ENCODE measurements around the gene EXOC4. TPM values are rescaled to one million over a fixed set of nuclear protein-coding genes. Genes with fewer than 3 reads are reported as not detected.

EXOC4 gene
- total RNA-seq, 2 experiments from 2014 or later = 58.0 to 59.9 TPM

DNA sequence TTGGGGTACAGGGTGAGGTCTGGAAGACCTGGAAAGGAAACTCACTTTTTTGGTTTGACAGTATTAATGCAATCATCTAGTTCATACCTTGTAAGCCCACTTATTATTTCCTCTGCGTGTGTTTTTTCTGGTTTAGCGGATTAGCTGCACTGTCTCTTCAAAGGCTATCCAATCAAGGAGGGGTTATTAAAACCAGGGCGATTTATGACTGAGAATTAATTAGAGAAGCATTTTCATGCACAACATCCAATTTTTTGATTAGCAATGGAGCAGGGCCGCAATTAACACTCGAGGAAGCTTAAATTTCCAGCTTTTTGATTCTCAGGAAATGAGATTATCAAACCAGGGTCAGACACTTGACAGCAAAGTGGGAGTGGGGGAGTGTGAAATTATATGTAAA is 248.9 kb downstream of the EXOC4 start:
- H3K36me3 Mint-ChIP-seq (ENCODE audit: low read depth) = peaks cover 6% of the 10 kb centered on the region
- ATAC-seq (ENCODE audit: poor library complexity) = no peak
- Histone ChIP-seq H3K4me1 (ENCODE audit: insufficient read depth, low read length) (no peaks in the 10 kb centered on the region), H3K4me3 (ENCODE audit: low read length) (no peak overlapping the region), H3K27ac (ENCODE audit: low read depth in 1 of 2, low read length in 2 of 2) (no peak overlapping the region), H3K9me3 (ENCODE audit: control insufficient read depth in 1 of 2, insufficient read depth in 1 of 2, low read length in 2 of 2) (no peaks in the 10 kb centered on the region), H3K27me3 (ENCODE audit: control insufficient read depth in 1 of 2, insufficient read depth in 2 of 2, low read length in 2 of 2) (no peaks in the 10 kb centered on the region), H3K36me3 (ENCODE audit: insufficient read depth, low read length) (no peaks in the 10 kb centered on the region)
- no peak overlapping the region for H3K27ac Mint-ChIP-seq
- H3K27me3 Mint-ChIP-seq = no peaks in the 10 kb centered on the region
- intact Hi-C loops (cut with DNase I, micrococcal nuclease) = no loop called here
- CTCF ChIA-PET = no interaction called here
- no peaks in the 10 kb centered on the region for H3K9me3 Mint-ChIP-seq
- no peak for DNase-seq
- no peaks in the 10 kb centered on the region for H3K4me1 Mint-ChIP-seq (ENCODE audit: low read depth)
- no peak overlapping the region for H3K4me3 Mint-ChIP-seq
- TF ChIP-seq, protein P1, sequence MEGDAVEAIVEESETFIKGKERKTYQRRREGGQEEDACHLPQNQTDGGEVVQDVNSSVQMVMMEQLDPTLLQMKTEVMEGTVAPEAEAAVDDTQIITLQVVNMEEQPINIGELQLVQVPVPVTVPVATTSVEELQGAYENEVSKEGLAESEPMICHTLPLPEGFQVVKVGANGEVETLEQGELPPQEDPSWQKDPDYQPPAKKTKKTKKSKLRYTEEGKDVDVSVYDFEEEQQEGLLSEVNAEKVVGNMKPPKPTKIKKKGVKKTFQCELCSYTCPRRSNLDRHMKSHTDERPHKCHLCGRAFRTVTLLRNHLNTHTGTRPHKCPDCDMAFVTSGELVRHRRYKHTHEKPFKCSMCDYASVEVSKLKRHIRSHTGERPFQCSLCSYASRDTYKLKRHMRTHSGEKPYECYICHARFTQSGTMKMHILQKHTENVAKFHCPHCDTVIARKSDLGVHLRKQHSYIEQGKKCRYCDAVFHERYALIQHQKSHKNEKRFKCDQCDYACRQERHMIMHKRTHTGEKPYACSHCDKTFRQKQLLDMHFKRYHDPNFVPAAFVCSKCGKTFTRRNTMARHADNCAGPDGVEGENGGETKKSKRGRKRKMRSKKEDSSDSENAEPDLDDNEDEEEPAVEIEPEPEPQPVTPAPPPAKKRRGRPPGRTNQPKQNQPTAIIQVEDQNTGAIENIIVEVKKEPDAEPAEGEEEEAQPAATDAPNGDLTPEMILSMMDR (IDR thresholded peaks at IDR 0.05) = no peak
- POLR2A ChIA-PET = no interaction called here

DNA sequence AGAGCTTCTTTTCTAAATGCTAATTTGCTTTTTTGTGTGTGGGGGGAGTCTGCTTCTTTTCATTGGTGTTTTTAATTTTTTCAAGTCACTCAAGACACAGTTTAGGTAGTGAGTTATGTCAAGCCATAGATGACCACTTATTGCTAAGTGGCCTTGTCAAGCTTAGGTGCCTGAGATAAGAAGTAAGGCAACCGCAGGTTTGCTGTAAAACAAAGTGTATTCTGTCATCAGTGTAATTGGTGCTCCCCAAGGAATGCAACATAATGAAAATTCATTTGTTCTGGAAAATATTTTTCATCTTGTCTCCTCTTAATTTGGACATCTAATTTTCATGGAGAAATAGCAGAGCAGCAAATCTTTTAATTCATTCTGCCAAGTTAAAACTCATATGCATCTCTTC is 249.6 kb downstream of the EXOC4 start:
- POLR2A ChIA-PET = no interaction called here
- TF ChIP-seq, protein P1 (IDR thresholded peaks at IDR 0.05) = no peak

DNA sequence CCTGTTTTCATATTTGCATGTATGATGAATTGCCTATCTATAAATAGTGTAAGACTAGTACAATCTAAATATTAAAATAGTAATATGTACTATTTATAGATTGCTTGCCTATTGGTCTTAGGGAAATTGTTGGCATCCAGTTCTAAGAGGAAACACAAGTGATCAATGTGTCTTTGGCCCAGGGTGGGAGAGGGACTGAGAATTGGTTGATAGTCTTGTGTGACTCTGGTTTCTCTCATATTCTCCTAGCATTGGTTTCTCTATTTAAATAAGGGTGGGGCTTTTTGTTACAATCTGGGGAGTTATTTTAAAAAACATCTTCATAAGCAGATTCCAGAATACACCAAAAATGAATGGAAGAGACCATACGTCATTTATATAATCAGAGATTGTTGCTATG is 250.1 kb downstream of the EXOC4 start:
- H3K4me1 ChIP-seq (ENCODE audit: insufficient read depth, low read length) = no peaks in the 10 kb centered on the region
- H3K27ac ChIP-seq (ENCODE audit: low read depth in 1 of 2, low read length in 2 of 2) = no peak overlapping the region
- no peaks in the 10 kb centered on the region for H3K27me3 ChIP-seq (ENCODE audit: control insufficient read depth in 1 of 2, insufficient read depth in 2 of 2, low read length in 2 of 2)
- no peak for ATAC-seq (ENCODE audit: poor library complexity)
- POLR2A ChIA-PET = no interaction called here
- H3K9me3 ChIP-seq (ENCODE audit: control insufficient read depth in 1 of 2, insufficient read depth in 1 of 2, low read length in 2 of 2) = no peaks in the 10 kb centered on the region
- no peaks in the 10 kb centered on the region for H3K4me1 Mint-ChIP-seq (ENCODE audit: low read depth)
- no peaks in the 10 kb centered on the region for H3K36me3 ChIP-seq (ENCODE audit: insufficient read depth, low read length)
- no peaks in the 10 kb centered on the region for H3K27me3 Mint-ChIP-seq
- TF ChIP-seq, protein P1 (IDR thresholded peaks at IDR 0.05) = no peak
- H3K4me3 ChIP-seq (ENCODE audit: low read length) = no peak overlapping the region
- H3K36me3 Mint-ChIP-seq (ENCODE audit: low read depth) = peaks cover 9% of the 10 kb centered on the region
- intact Hi-C loops (cut with DNase I, micrococcal nuclease) = no loop called here
- DNase-seq = no peak
- H3K27ac Mint-ChIP-seq = no peak overlapping the region
- H3K4me3 Mint-ChIP-seq = no peak overlapping the region
- CTCF ChIA-PET = no interaction called here
- no peaks in the 10 kb centered on the region for H3K9me3 Mint-ChIP-seq

More for the DNA sequence above, 249.6 kb downstream of the EXOC4 start:
- no peak overlapping the region for H3K27ac ChIP-seq (ENCODE audit: low read depth in 1 of 2, low read length in 2 of 2)
- CTCF ChIA-PET = no interaction called here
- H3K9me3 Mint-ChIP-seq = no peaks in the 10 kb centered on the region
- no peaks in the 10 kb centered on the region for H3K27me3 Mint-ChIP-seq
- no peaks in the 10 kb centered on the region for H3K4me1 Mint-ChIP-seq (ENCODE audit: low read depth)
- no peak overlapping the region for H3K4me3 Mint-ChIP-seq
- no peaks in the 10 kb centered on the region for H3K9me3 ChIP-seq (ENCODE audit: control insufficient read depth in 1 of 2, insufficient read depth in 1 of 2, low read length in 2 of 2)
- intact Hi-C loops (cut with DNase I, micrococcal nuclease) = no loop called here
- H3K36me3 ChIP-seq (ENCODE audit: insufficient read depth, low read length) = no peaks in the 10 kb centered on the region
- H3K36me3 Mint-ChIP-seq (ENCODE audit: low read depth) = peaks cover 10% of the 10 kb centered on the region
- no peaks in the 10 kb centered on the region for H3K27me3 ChIP-seq (ENCODE audit: control insufficient read depth in 1 of 2, insufficient read depth in 2 of 2, low read length in 2 of 2)
- H3K4me3 ChIP-seq (ENCODE audit: low read length) = no peak overlapping the region
- H3K4me1 ChIP-seq (ENCODE audit: insufficient read depth, low read length) = no peaks in the 10 kb centered on the region
- H3K27ac Mint-ChIP-seq = no peak overlapping the region
- DNase-seq (no peak), ATAC-seq (ENCODE audit: poor library complexity) (no peak)
